Measurements from ENCODE around the gene SLC16A2.
"Not testable (repeated sequence)": the region's sequence is repeated elsewhere in the genome, so short reads cannot be mapped to it uniquely, and the experiment has no call there.

SLC16A2 gene

DNA sequence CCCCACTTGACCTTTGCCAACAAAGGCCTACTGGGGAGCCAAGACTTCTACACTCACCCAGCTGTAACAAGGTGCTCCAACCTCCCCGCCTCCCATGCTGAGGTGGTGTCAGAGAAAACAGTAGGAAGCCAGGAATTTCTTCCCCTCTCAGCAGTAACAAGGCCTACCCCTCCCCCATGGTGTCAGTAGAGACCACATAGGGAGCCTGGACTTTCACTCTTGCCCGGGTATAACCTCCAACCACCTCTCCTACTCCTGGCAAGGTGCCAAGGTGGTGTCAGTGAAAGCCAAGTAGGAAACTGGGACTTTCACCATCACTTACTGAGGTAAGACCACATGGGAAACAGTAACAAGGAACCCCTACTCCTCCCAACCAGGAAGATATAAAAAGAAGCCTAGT lies 93.1 kb downstream of the SLC16A2 start:
- no peaks in the 10 kb centered on the region for H3K27me3 ChIP-seq (ENCODE audit: control insufficient read depth, insufficient read depth, low read length)
- no peaks in the 10 kb centered on the region for H3K9me3 ChIP-seq (ENCODE audit: control insufficient read depth, low read length)
- no peak overlapping the region for H3K4me3 ChIP-seq (ENCODE audit: low read length)
- H3K36me3 ChIP-seq (ENCODE audit: control insufficient read depth, insufficient read depth, low read length), result no peaks in the 10 kb centered on the region
- no peaks in the 10 kb centered on the region for H3K4me1 ChIP-seq (ENCODE audit: control insufficient read depth, insufficient read depth, low read length)
- no peak overlapping the region for H3K9ac ChIP-seq (ENCODE audit: low read length)

DNA sequence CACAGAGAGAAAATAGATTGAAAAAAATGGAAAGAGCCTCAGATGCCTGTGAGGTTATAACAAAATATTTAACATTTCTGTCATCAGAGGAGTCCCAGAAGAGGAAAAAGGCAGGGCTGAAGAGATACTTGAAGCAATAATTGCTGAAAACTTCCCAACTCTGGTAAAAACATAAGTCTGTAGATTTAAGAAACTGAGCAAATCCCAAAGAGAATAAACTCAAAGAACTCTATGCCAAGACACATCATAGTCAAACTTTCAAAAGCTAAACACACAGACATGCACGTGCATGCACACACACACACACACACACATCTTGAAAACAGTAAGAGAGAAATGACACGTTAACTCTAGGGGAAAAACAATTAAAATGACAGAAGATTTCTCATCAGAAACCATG lies 94.1 kb downstream of the SLC16A2 start:
- no peaks in the 10 kb centered on the region for H3K36me3 ChIP-seq (ENCODE audit: control insufficient read depth, insufficient read depth, low read length)
- H3K27me3 ChIP-seq (ENCODE audit: control insufficient read depth, insufficient read depth, low read length), result no peaks in the 10 kb centered on the region
- H3K4me3 ChIP-seq (ENCODE audit: low read length), result no peak overlapping the region
- no peaks in the 10 kb centered on the region for H3K4me1 ChIP-seq (ENCODE audit: control insufficient read depth, insufficient read depth, low read length)
- H3K9ac ChIP-seq (ENCODE audit: low read length), result no peak overlapping the region
- no peaks in the 10 kb centered on the region for H3K9me3 ChIP-seq (ENCODE audit: control insufficient read depth, low read length)

DNA sequence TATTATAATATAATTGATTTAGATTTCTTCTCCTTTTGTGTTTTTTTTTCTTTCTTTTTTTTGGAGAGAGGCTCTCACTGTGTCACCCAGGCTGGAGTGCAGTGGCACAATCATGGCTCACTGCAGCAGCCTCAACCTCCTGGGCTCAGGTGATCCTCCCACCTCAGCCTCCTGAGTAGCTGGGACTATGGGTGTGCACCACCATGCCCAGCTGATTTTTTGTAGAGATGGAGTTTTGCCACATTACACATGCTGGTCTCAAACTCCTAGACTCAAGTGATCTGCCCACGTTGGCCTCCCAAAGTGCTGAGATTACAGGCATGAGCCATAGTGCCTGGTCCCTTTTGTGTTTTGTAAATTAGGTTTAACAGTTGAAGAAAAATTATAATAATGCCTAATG lies 94.7 kb downstream of the SLC16A2 start:
- not testable (repeated sequence) for H3K9ac ChIP-seq (ENCODE audit: low read length); H3K4me1 ChIP-seq (ENCODE audit: control insufficient read depth, insufficient read depth, low read length); H3K9me3 ChIP-seq (ENCODE audit: control insufficient read depth, low read length); H3K36me3 ChIP-seq (ENCODE audit: control insufficient read depth, insufficient read depth, low read length); H3K27me3 ChIP-seq (ENCODE audit: control insufficient read depth, insufficient read depth, low read length); H3K4me3 ChIP-seq (ENCODE audit: low read length)

DNA sequence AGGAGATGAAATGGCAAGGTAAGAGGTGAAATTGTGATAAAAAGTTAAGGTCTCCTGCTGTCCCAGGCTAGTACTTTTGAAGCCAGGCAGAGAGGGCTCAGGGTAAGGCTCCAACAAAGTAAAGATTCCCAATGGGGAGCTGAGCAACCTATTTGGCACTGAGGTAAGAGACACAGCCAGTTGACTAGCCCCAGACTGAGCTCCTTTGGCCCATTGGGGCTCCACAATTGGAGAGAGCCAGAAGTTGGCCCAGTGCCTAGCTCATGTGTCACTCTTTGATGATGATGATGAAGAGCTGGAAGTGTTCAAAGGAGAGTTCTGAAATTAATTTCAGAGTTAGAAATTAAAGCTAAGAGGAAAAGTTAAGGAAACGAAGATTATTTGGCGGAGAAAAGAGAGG lies 98.6 kb downstream of the SLC16A2 start:
- Histone ChIP-seq H3K4me3 (ENCODE audit: low read length) (no peak overlapping the region), H3K27me3 (ENCODE audit: control insufficient read depth, insufficient read depth, low read length) (no peaks in the 10 kb centered on the region), H3K9ac (ENCODE audit: low read length) (no peak overlapping the region), H3K9me3 (ENCODE audit: control insufficient read depth, low read length) (no peaks in the 10 kb centered on the region), H3K36me3 (ENCODE audit: control insufficient read depth, insufficient read depth, low read length) (no peaks in the 10 kb centered on the region), H3K4me1 (ENCODE audit: control insufficient read depth, insufficient read depth, low read length) (no peaks in the 10 kb centered on the region)

DNA sequence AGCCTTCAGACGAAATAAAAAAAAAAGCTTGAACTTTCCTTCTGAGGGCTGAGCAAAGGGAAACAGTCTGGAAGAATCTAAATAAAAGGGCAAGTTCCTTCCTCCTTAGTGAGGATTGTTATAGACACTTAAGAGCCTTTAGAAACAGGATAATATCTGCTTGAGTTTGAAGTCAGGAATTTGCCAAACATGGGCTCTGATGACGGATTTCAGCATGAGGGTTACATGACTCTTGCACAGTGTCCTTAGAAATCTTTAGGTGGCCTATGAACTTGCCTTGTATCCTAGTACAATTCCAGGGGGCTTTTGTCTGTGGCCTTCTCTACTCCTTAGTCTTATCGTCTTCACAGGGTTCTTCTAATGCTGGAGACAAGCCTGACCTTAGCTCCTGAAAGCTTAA lies 99.0 kb downstream of the SLC16A2 start:
- Histone ChIP-seq H3K36me3 (ENCODE audit: control insufficient read depth, insufficient read depth, low read length) (no peaks in the 10 kb centered on the region), H3K4me3 (ENCODE audit: low read length) (no peak overlapping the region), H3K9ac (ENCODE audit: low read length) (no peak overlapping the region), H3K9me3 (ENCODE audit: control insufficient read depth, low read length) (no peaks in the 10 kb centered on the region), H3K4me1 (ENCODE audit: control insufficient read depth, insufficient read depth, low read length) (no peaks in the 10 kb centered on the region), H3K27me3 (ENCODE audit: control insufficient read depth, insufficient read depth, low read length) (no peaks in the 10 kb centered on the region)

DNA sequence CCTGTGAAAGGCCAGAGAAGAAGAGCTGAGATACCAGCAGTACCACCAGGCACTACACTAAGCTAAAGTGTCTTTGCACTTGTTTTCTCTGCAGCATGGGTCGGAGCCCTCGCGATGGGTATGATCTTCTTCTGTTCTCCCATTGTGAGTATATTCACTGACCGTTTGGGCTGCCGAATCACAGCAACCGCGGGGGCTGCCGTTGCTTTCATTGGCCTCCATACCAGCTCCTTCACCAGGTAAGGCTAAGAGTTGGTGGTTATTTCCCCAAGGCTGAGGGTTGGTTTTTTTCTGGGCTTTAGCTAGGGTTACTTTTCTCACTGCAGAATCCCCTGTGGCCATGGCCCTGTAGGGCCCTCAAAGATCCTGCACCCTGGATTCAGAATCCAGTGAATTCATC lies 99.6 kb downstream of the SLC16A2 start:
- Histone ChIP-seq H3K36me3 (ENCODE audit: control insufficient read depth, insufficient read depth, low read length) (no peaks in the 10 kb centered on the region), H3K4me3 (ENCODE audit: low read length) (no peak overlapping the region)

DNA sequence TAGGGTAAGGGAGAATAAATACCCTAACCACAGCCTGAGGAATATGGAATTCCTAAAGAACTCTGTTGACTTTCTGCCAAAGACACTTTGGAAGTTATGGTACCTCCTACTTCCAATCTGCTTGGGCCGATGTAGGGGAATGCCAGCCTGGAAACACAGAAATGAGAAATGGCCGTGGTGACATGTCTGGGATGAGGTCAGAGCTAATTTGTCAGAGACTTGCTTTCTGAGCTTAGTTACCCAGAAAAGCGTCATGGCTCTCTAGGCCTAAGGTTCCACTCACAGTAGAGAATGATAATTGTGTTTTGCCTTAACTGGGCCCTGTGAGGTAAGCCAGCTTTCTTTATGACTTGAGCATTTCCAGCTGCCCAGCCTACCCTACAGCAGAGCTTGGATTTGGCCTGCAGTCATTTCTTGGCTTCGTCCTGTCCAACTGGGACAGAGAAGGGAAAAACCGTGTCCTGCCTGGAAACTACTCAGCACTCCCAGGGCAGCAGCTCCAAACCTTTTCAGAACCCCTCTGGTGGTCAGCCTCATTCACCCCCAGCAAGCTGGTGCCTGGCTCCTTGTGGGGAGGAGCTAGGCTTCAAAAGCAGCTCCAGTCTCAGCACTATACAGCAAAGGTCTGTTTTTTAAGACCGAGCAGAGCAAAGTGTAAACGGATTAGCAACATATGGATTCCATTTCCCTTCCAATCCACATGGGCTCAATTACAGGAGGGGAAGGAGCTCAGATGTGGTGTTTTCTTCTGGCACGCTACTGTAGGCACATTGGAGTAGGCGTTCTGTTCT lies 100.9 kb downstream of the SLC16A2 start:
- Histone ChIP-seq H3K27me3 (ENCODE audit: control insufficient read depth, insufficient read depth, low read length) (no peaks in the 10 kb centered on the region), H3K9me3 (ENCODE audit: control insufficient read depth, low read length) (no peaks in the 10 kb centered on the region), H3K9ac (ENCODE audit: low read length) (no peak overlapping the region), H3K4me1 (ENCODE audit: control insufficient read depth, insufficient read depth, low read length) (no peaks in the 10 kb centered on the region), H3K4me3 (ENCODE audit: low read length) (no peak overlapping the region), H3K36me3 (ENCODE audit: control insufficient read depth, insufficient read depth, low read length) (no peaks in the 10 kb centered on the region)

More for the DNA sequence above, 99.6 kb downstream of the SLC16A2 start:
- Histone ChIP-seq H3K27me3 (ENCODE audit: control insufficient read depth, insufficient read depth, low read length) (no peaks in the 10 kb centered on the region), H3K9me3 (ENCODE audit: control insufficient read depth, low read length) (no peaks in the 10 kb centered on the region), H3K9ac (ENCODE audit: low read length) (no peak overlapping the region), H3K4me1 (ENCODE audit: control insufficient read depth, insufficient read depth, low read length) (no peaks in the 10 kb centered on the region)

DNA sequence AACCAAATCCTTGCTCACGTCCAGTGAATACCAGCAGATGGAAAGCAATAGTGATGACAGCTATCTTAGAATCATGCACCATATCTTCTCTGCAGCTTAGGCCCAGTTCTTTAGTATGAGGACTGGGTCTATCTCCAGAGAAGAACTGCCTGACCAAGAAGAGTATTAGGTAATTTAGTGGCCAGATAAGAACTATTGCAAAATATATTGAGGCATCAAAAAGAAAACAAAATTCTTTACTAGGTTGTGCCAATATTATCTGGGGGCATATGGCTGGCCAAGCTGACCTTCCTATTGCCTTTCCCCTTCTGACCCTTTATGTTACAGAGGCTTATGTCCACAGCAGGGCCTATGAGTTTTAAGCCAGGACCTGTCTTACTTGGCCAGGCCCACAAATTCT lies 101.9 kb downstream of the SLC16A2 start:
- H3K27me3 ChIP-seq (ENCODE audit: control insufficient read depth, insufficient read depth, low read length), result no peaks in the 10 kb centered on the region
- no peaks in the 10 kb centered on the region for H3K9me3 ChIP-seq (ENCODE audit: control insufficient read depth, low read length)
- H3K4me1 ChIP-seq (ENCODE audit: control insufficient read depth, insufficient read depth, low read length), result no peaks in the 10 kb centered on the region
- no peaks in the 10 kb centered on the region for H3K36me3 ChIP-seq (ENCODE audit: control insufficient read depth, insufficient read depth, low read length)
- no peak overlapping the region for H3K9ac ChIP-seq (ENCODE audit: low read length)
- H3K4me3 ChIP-seq (ENCODE audit: low read length), result no peak overlapping the region

DNA sequence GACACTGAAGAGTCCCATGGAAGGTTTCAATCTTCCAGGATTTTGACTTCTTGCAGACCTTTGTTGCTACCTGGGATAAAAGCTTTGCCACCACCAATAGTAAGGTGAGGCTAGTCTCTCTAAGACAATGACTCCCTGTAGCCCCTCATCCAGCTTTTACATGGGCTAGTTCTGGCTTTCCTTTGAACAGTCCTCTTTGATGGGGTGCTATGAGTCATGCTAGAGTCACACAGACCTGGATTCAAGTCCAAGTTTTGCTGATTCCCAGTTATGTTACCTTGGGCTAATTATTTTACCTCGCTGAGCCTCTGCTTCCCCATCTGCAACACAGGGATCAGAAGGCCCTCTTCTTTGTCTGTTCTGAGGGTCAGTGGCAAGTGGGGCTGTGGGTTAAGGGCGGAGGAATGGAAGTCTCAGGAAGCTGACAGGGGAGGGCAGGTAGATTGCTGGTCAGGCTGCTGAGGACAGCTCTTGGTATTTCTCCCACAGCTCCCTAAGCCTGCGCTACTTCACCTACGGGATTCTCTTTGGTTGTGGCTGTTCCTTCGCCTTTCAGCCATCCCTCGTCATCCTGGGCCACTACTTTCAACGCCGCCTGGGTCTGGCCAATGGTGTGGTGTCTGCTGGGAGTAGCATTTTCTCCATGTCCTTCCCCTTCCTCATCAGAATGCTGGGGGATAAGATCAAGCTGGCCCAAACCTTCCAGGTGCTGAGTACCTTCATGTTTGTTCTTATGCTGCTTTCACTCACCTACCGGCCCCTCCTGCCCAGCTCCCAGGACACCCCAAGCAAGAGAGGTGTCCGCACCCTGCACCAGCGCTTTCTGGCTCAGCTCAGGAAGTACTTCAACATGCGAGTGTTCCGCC lies 102.8 kb downstream of the SLC16A2 start:
- no peaks in the 10 kb centered on the region for H3K36me3 ChIP-seq (ENCODE audit: control insufficient read depth, insufficient read depth, low read length)
- no peak overlapping the region for H3K9ac ChIP-seq (ENCODE audit: low read length)
- no peaks in the 10 kb centered on the region for H3K4me1 ChIP-seq (ENCODE audit: control insufficient read depth, insufficient read depth, low read length)
- no peak overlapping the region for H3K4me3 ChIP-seq (ENCODE audit: low read length)
- no peaks in the 10 kb centered on the region for H3K27me3 ChIP-seq (ENCODE audit: control insufficient read depth, insufficient read depth, low read length)
- H3K9me3 ChIP-seq (ENCODE audit: control insufficient read depth, low read length), result no peaks in the 10 kb centered on the region

DNA sequence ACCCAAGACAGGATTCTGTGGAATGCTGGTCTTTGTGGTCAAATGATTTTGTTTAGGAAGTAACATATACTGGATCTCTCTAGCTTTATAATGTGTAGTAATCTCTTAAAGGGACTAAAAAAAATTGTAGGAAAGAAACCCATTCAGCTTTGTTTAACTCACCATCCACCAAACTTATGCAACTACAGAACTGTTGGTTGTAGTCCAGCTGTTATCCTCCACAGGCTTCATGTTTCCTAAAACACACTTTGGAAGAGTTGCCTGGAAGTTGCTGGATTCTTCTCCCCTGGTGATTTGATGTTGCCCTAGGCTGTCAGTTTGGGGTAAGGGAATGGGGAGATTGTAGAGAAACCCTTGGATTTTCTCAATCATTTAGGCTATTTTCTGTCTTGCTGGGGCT lies 103.8 kb downstream of the SLC16A2 start:
- no peak overlapping the region for H3K4me3 ChIP-seq (ENCODE audit: low read length)
- H3K27me3 ChIP-seq (ENCODE audit: control insufficient read depth, insufficient read depth, low read length), result no peaks in the 10 kb centered on the region
- no peaks in the 10 kb centered on the region for H3K9me3 ChIP-seq (ENCODE audit: control insufficient read depth, low read length)
- H3K36me3 ChIP-seq (ENCODE audit: control insufficient read depth, insufficient read depth, low read length), result no peaks in the 10 kb centered on the region
- no peak overlapping the region for H3K9ac ChIP-seq (ENCODE audit: low read length)
- H3K4me1 ChIP-seq (ENCODE audit: control insufficient read depth, insufficient read depth, low read length), result no peaks in the 10 kb centered on the region

DNA sequence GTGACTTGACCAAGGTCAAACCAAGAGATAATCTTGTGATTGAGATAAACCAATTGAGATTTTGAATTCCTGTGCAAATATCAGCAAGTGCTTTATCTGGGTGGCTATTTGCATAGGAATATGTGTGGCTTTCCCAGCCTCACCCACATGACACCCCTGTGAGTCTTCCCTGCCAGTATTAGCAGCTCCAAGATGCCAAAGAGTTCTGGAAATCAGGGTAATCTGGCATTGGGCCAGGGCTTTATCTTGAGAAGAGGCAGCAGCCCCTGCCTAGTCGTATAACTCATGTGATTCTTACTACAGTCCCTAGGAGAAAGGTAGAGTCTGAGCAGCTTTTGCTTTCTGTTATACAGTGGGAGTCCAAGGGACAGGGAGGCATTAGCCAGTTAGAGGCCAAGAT lies 105.5 kb downstream of the SLC16A2 start:
- no peaks in the 10 kb centered on the region for H3K36me3 ChIP-seq (ENCODE audit: control insufficient read depth, insufficient read depth, low read length)
- no peaks in the 10 kb centered on the region for H3K27me3 ChIP-seq (ENCODE audit: control insufficient read depth, insufficient read depth, low read length)
- no peak overlapping the region for H3K4me3 ChIP-seq (ENCODE audit: low read length)
- H3K9me3 ChIP-seq (ENCODE audit: control insufficient read depth, low read length), result no peaks in the 10 kb centered on the region
- H3K4me1 ChIP-seq (ENCODE audit: control insufficient read depth, insufficient read depth, low read length), result no peaks in the 10 kb centered on the region
- no peak overlapping the region for H3K9ac ChIP-seq (ENCODE audit: low read length)

DNA sequence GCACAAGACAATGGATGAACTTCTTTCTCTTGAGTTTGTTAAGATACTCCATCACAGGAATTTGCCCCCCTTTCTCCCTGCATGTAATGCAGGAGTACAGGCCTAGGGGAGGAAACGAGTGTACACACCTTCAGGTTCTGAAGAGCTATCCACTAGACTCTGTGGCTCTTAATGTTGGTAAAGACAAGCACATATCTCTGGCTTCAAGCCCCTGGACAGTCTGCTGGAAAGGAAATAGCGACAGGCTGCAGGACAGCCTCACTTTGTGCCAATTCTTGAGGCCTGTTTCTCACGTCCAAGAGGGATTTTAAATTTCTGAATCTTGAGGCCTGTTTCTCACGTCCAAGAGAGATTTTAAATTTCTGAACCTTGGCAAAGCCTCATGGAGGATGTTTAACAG lies 106.1 kb downstream of the SLC16A2 start:
- H3K4me3 ChIP-seq (ENCODE audit: low read length), result no peak overlapping the region
- no peaks in the 10 kb centered on the region for H3K9me3 ChIP-seq (ENCODE audit: control insufficient read depth, low read length)
- H3K36me3 ChIP-seq (ENCODE audit: control insufficient read depth, insufficient read depth, low read length), result no peaks in the 10 kb centered on the region
- no peaks in the 10 kb centered on the region for H3K4me1 ChIP-seq (ENCODE audit: control insufficient read depth, insufficient read depth, low read length)
- H3K9ac ChIP-seq (ENCODE audit: low read length), result no peak overlapping the region
- H3K27me3 ChIP-seq (ENCODE audit: control insufficient read depth, insufficient read depth, low read length), result no peaks in the 10 kb centered on the region

Measured in mucosa of stomach (tissue), 1 donor.